Thyroid gland (tissue), 4 donors: Measurements from ENCODE around the gene MYBBP1A. TPM values are rescaled to one million over a fixed set of nuclear protein-coding genes. Genes with fewer than 3 reads are reported as not detected.

ENCODE experiments used
- DNase-seq, 2 donors: peaks; one replicate each; pipeline ENCODE4 v3.0.0-alpha.2; 2019
- H3K27ac ChIP-seq, 3 donors: fragments of 200-600 bp; sonication (generic); 1 replicate in 2 of 3; 2 replicates in 1 of 3; pipeline ENCODE4 v1.5.1; 2016 to 2019; ENCODE audit warnings: mild to moderate bottlenecking in 1 of 3, moderate library complexity in 1 of 3
- H3K27me3 ChIP-seq: fragments of 200-600 bp; sonication (generic); one replicate; pipeline ENCODE4 v1.5.1; 2019
- H3K36me3 ChIP-seq, 2 donors: fragments of 200-600 bp; sonication (generic); one replicate each; pipeline ENCODE4 v1.5.1; 2016 to 2019
- H3K4me1 ChIP-seq, 2 donors: fragments of 200-600 bp; sonication (generic); one replicate each; pipeline ENCODE4 v1.5.1; 2017 to 2019
- H3K4me3 ChIP-seq, 3 donors: fragments of 200-600 bp; sonication (generic); replicated peaks in 1 of 3; 1 replicate in 2 of 3; 2 replicates in 1 of 3; pipeline ENCODE4 v1.5.1; 2016; ENCODE audit warnings: mild to moderate bottlenecking in 1 of 3
- H3K9me3 ChIP-seq: fragments of 200-600 bp; sonication (generic); one replicate; pipeline ENCODE4 v1.5.1; 2017
- CTCF ChIP-seq, 6 experiments: fragments of 200-600 bp in 3 of 6; fragments of 450-650 bp in 3 of 6; sonication (generic) in 3 of 6; IDR thresholded peaks; one replicate each; pipeline ENCODE4 v1.5.1; 2016 to 2019; ENCODE audit warnings: antibody characterized with exemption in 6 of 6, mild to moderate bottlenecking in 2 of 6, inconsistent platforms in 1 of 6, moderate library complexity in 1 of 6
- POLR2A ChIP-seq, 2 donors: fragments of 450-650 bp; IDR thresholded peaks; one replicate each; pipeline ENCODE4 v1.6.1; 2017; ENCODE audit warnings: antibody characterized with exemption in 2 of 2, mild to moderate bottlenecking in 2 of 2, moderate library complexity in 1 of 2
- WGBS, 2 donors: methylation state at CpG; one replicate each; pipeline ENCODE4 v1.1.5; 2017; 5-methylcytosine and 5-hydroxymethylcytosine counted together
- intact Hi-C: fragments of 100-400 bp; cut with DNase I; formaldehyde crosslinking; loops from one replicate; pipeline ENCODE4 v1.15.1; 2023
- total RNA-seq, 4 donors: library from RNA; depleted of rRNA; stranded (reverse); fragments of >200 nt; gene quantifications; one replicate each; pipeline ENCODE4 v1.2.3, GENCODE V29; 2016

Gene MYBBP1A
- total RNA-seq, 4 donors from 2014 or later, result 23.5 to 50.2 (median 37.6) TPM

- intact Hi-C loops, result no loop called here
- H3K4me1 ChIP-seq, result peaks cover 7 to 13% of the 10 kb centered on the region in 2 donors
- peaks cover 11% of the 10 kb centered on the region for H3K27me3 ChIP-seq
- H3K36me3 ChIP-seq, result no peaks in the 10 kb centered on the region
- H3K4me3 ChIP-seq, result no peak overlapping the region
- no peak for TF ChIP-seq POLR2A (IDR thresholded peaks at IDR 0.05)
- no peak for TF ChIP-seq CTCF (IDR thresholded peaks at IDR 0.05)
- H3K27ac ChIP-seq, result no peak overlapping the region
- 67 to 76% methylated on average over 3 to 4 of the region's 7 CpGs for WGBS, 2 donors
- DNase-seq, result no peak
- H3K9me3 ChIP-seq, result no peaks in the 10 kb centered on the region
Observed at GRCh38 chr17:4585638-4585994, 30.4 kb upstream of the MYBBP1A start.

GRCh38 chr17:4584917-4585637 is 29.9 kb upstream of the MYBBP1A start:
- WGBS, 2 donors, result 45 to 49% methylated on average over 20 of the region's 57 CpGs
- Histone ChIP-seq H3K4me3 (no peak overlapping the region), H3K27ac (no peak overlapping the region), H3K9me3 (no peaks in the 10 kb centered on the region), H3K36me3 (no peaks in the 10 kb centered on the region), H3K4me1 (peaks cover 7 to 13% of the 10 kb centered on the region in 2 donors), H3K27me3 (peaks cover 11% of the 10 kb centered on the region)
- intact Hi-C loops, result no loop called here
- TF ChIP-seq CTCF (IDR thresholded peaks at IDR 0.05) (no peak), POLR2A (IDR thresholded peaks at IDR 0.05) (no peak)
- DNase-seq, result no peak

- Histone ChIP-seq H3K4me1 (peaks cover 7 to 13% of the 10 kb centered on the region in 2 donors), H3K36me3 (no peaks in the 10 kb centered on the region), H3K27me3 (peaks cover 11% of the 10 kb centered on the region), H3K9me3 (no peaks in the 10 kb centered on the region), H3K27ac (no peak within 1 kb of the TSS), H3K4me3 (peak within 1 kb of the TSS in 1 of 3 donors; percentile 30)
- WGBS, 2 donors, result 0% methylated on average over 7 of the region's 100 CpGs; no CpG with 5 or more reads in 1 of the 2 donors
- intact Hi-C loops, result no loop called here
- TF ChIP-seq CTCF (IDR thresholded peaks at IDR 0.05) (no peak), POLR2A (IDR thresholded peaks at IDR 0.05) (no peak)
- DNase-seq, result peak in 1 of 2 donors; percentile 12
Observed at GRCh38 chr17:4584101-4584916, 29.1 kb upstream of the MYBBP1A start, which contains the start of gene SMTNL2. TSS of gene SMTNL2 (plus strand) at chr17:4584529. CDS start at chr17:4584606, 77 bp downstream.

- DNase-seq, result no peak
- 15 to 22% methylated on average over 7 to 12 of the region's 12 CpGs for WGBS, 2 donors
Observed at GRCh38 chr17:4583782-4584100, 28.6 kb upstream of the MYBBP1A start.

More at GRCh38 chr17:4583782-4584100, 28.6 kb upstream of the MYBBP1A start:
- TF ChIP-seq POLR2A (IDR thresholded peaks at IDR 0.05) (no peak), CTCF (IDR thresholded peaks at IDR 0.05) (no peak)
- intact Hi-C loops, result no loop called here
- Histone ChIP-seq H3K27ac (no peak overlapping the region), H3K4me3 (no peak overlapping the region), H3K9me3 (no peaks in the 10 kb centered on the region), H3K27me3 (peaks cover 11% of the 10 kb centered on the region), H3K4me1 (peaks cover 7 to 13% of the 10 kb centered on the region in 2 donors), H3K36me3 (no peaks in the 10 kb centered on the region)
